B cell (primary cell): Measurements from ENCODE around the gene RNF8. TPM values are rescaled to one million over a fixed set of nuclear protein-coding genes. Genes with fewer than 3 reads are reported as not detected.

Source experiments
- ATAC-seq: fragments of 200-7000 bp; cut with Tn5 transposase; one replicate; pipeline ENCODE4 v1.10.0; 2021; ENCODE audit warnings: low read depth, mild to moderate bottlenecking, moderate number of reproducible peaks, moderate library complexity
- CTCF ChIA-PET: fragments of 350-600 bp; sonication (Branson Sonifier 250); formaldehyde crosslinking; loops from one replicate; lab custom pipeline; 2021; ENCODE audit warnings: antibody characterized with exemption, inconsistent platforms; lab: Charles Lee
- POLR2A ChIA-PET: fragments of 350-600 bp; sonication (Branson Sonifier 250); formaldehyde crosslinking; loops from one replicate; lab custom pipeline; 2021; ENCODE audit warnings: antibody characterized with exemption; lab: Charles Lee
- DNase-seq: peaks from one replicate; pipeline ENCODE4 v3.0.0; 2013
- H2AFZ ChIP-seq: 2 replicates; pipeline ENCODE4 v1.6.1; 2012; ENCODE audit warnings: mild to moderate bottlenecking, low read depth, low read length; ENCODE audit not compliant: insufficient read depth, poor library complexity, severe bottlenecking
- H3K27ac ChIP-seq, 2 donors: 1 replicate in 1 of 2; 2 replicates in 1 of 2; pipeline ENCODE4 v1.5.1; 2012 to 2013; ENCODE audit warnings: low read length in 2 of 2, mild to moderate bottlenecking in 2 of 2, moderate library complexity in 1 of 2
- H3K27me3 ChIP-seq, 4 experiments: fragments of 200-600 bp in 1 of 4; sonication (generic) in 1 of 4; replicated peaks in 1 of 4; 1 replicate in 2 of 4; 2 replicates in 2 of 4; pipeline versions ENCODE4 v1.6.1 to v1.7.0; 2013 to 2016; ENCODE audit warnings: low read length in 3 of 4, mild to moderate bottlenecking in 2 of 4, mixed read lengths in 1 of 4, moderate library complexity in 1 of 4; ENCODE audit not compliant: insufficient read depth in 4 of 4, control insufficient read depth in 3 of 4; ENCODE audit errors: control extremely low read depth in 1 of 4
- H3K36me3 ChIP-seq, 2 experiments: replicated peaks in 1 of 2; 1 replicate in 1 of 2; 2 replicates in 1 of 2; pipeline versions ENCODE4 v1.6.1 to v1.7.1; 2013; ENCODE audit warnings: low read length in 1 of 2; ENCODE audit not compliant: insufficient read depth in 2 of 2, control insufficient read depth in 1 of 2; ENCODE audit errors: control extremely low read depth in 1 of 2, extremely low read depth in 1 of 2
- H3K4me1 ChIP-seq, 2 donors: fragments of 200-600 bp in 1 of 2; sonication (generic) in 1 of 2; 1 replicate in 1 of 2; 2 replicates in 1 of 2; pipeline versions ENCODE4 v1.5.1 to v1.6.1; 2013 to 2017; ENCODE audit warnings: low read length in 2 of 2; ENCODE audit not compliant: control insufficient read depth in 2 of 2, insufficient read depth in 2 of 2
- H3K4me2 ChIP-seq: replicated peaks from 2 replicates; pipeline ENCODE3; 2012; ENCODE audit warnings: mild to moderate bottlenecking, low read depth, low read length; ENCODE audit not compliant: poor library complexity, severe bottlenecking
- H3K4me3 ChIP-seq, 5 experiments: fragments of 200-600 bp in 1 of 5; sonication (generic) in 1 of 5; 1 replicate in 3 of 5; 2 replicates in 2 of 5; pipeline versions ENCODE4 v1.5.1 to v1.7.0; 2011 to 2016; ENCODE audit warnings: low read length in 4 of 5, mild to moderate bottlenecking in 4 of 5, low read depth in 2 of 5, control low read depth in 1 of 5, moderate library complexity in 1 of 5; ENCODE audit not compliant: insufficient read depth in 1 of 5; ENCODE audit errors: control extremely low read depth in 1 of 5, extremely low read depth in 1 of 5
- H3K79me2 ChIP-seq: fragments of 200-600 bp; sonication (generic); one replicate; pipeline ENCODE4 v1.6.0; 2016; ENCODE audit warnings: low read length; ENCODE audit not compliant: control insufficient read depth, insufficient read depth
- H3K9ac ChIP-seq: fragments of 200-600 bp; sonication (generic); 2 replicates; pipeline ENCODE4 v1.6.1; 2017; ENCODE audit warnings: mild to moderate bottlenecking, low read length, moderate library complexity
- H3K9me3 ChIP-seq, 3 donors: one replicate each; pipeline versions ENCODE4 v1.6.1 to v1.7.1; 2013; ENCODE audit warnings: low read length in 2 of 3; ENCODE audit not compliant: control insufficient read depth in 2 of 3, insufficient read depth in 1 of 3; ENCODE audit errors: control extremely low read depth in 1 of 3
- H4K20me1 ChIP-seq: 2 replicates; pipeline ENCODE4 v1.6.0; 2012; ENCODE audit warnings: mild to moderate bottlenecking, low read length; ENCODE audit not compliant: insufficient read depth, control insufficient read depth, poor library complexity, severe bottlenecking
- H3K27ac Mint-ChIP-seq: one replicate; pipeline ENCODE4 v1.8.0; 2021; ENCODE audit warnings: mixed read lengths
- H3K27me3 Mint-ChIP-seq: one replicate; pipeline ENCODE4 v1.8.0; 2021; ENCODE audit warnings: mixed read lengths
- H3K4me1 Mint-ChIP-seq: one replicate; pipeline ENCODE4 v1.8.0; 2021; ENCODE audit warnings: mixed read lengths
- H3K4me3 Mint-ChIP-seq: one replicate; pipeline ENCODE4 v1.8.0; 2021; ENCODE audit warnings: mixed read lengths
- H3K9me3 Mint-ChIP-seq: one replicate; pipeline ENCODE4 v1.8.0; 2022; ENCODE audit warnings: mixed read lengths; ENCODE audit not compliant: insufficient read depth
- CTCF ChIP-seq: fragments of 200-600 bp; IDR thresholded peaks from one replicate; pipeline ENCODE4 v1.8.0; 2022; ENCODE audit warnings: antibody characterized with exemption, mild to moderate bottlenecking
- EZH2 ChIP-seq: IDR thresholded peaks from 2 replicates; pipeline ENCODE4 v1.6.1; 2012; ENCODE audit warnings: borderline replicate concordance, low read depth, mild to moderate bottlenecking, moderate library complexity, low read length; ENCODE audit not compliant: insufficient read depth, poor library complexity, severe bottlenecking
- WGBS: methylation state at CpG from one replicate; pipeline ENCODE4 v1.1.5; 2013; ENCODE audit warnings: missing lambda C conversion rate; ENCODE audit not compliant: insufficient coverage; 5-methylcytosine and 5-hydroxymethylcytosine counted together
- intact Hi-C: fragments of 100-400 bp; cut with micrococcal nuclease; formaldehyde crosslinking; loops from one replicate; pipeline ENCODE4 v1.10.0; 2022
- polyA plus RNA-seq: library from polyadenylated mRNA; depleted of rRNA; stranded (reverse); fragments of >200 nt; gene quantifications from 2 replicates; pipeline ENCODE4 v1.2.3, GENCODE V29; 2012
- total RNA-seq, 2 donors: library from RNA; stranded (reverse); fragments of 120-200 nt in 1 of 2; gene quantifications; 1 replicate in 1 of 2; 2 replicates in 1 of 2; pipeline versions ENCODE4 v1.2.3 to v1.2.4, GENCODE V29; 2013 to 2022

The RNF8 gene
- total and polyA plus RNA-seq, 2 donors (not counting 1 experiment from before 2014, with no cell fraction given): 5.3 to 16.9 TPM

DNA sequence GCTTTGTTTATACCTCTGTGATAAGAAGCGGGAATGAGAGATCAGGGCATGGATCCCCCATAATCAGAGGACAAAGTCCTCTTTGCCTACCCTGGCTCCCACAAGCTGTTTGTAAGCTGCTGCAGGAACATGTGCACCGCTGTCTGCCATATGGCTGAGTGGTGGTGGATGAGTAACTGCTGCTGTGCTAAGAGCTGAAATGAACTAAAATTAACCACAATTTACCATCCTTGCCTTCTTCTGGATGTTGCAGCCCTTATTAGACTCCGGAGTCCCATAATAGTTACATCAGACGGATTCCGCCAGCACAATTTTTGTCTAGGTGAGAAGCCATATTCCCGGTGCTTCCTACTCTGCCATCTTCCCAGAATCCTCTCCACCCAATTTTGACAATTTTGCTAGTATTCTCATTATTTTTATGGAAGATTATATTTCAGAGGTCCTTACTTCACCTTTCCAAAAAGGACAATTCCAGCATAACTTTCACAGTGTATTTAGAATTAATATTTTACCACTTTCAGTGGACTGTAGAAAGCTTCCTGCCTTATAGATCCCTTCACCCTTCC lies 73.2 kb downstream of the RNF8 start:
- ChIA-PET POLR2A (no interaction called here), CTCF (no interaction called here)
- ATAC-seq (no peak), DNase-seq (no peak)
- Histone ChIP-seq H3K27me3 (peaks cover 0 to 5% (median 0%) of the 10 kb centered on the region in 4 experiments), H3K4me1 (no peaks in the 10 kb centered on the region), H3K4me3 (no peak overlapping the region), H3K9me3 (peaks cover 0 to 8% (median 0%) of the 10 kb centered on the region in 3 donors), H3K9ac (no peak overlapping the region), H3K27ac (no peak overlapping the region), H3K4me2 (no peak overlapping the region), H3K36me3 (no peaks in the 10 kb centered on the region), H3K79me2 (no peaks in the 10 kb centered on the region), H4K20me1 (no peaks in the 10 kb centered on the region), H2AFZ (no peak overlapping the region)
- peaks cover 2% of the 10 kb centered on the region for H3K9me3 Mint-ChIP-seq
- H3K27ac Mint-ChIP-seq: no peak overlapping the region
- H3K4me1 Mint-ChIP-seq: peaks cover under 1% of the 10 kb centered on the region
- peaks cover 12% of the 10 kb centered on the region for H3K27me3 Mint-ChIP-seq
- TF ChIP-seq EZH2 (no peak), CTCF (no peak)
- no peak overlapping the region for H3K4me3 Mint-ChIP-seq
- WGBS: 86% methylated on average over 1 of the region's 6 CpGs
- intact Hi-C loops: no loop called here

DNA sequence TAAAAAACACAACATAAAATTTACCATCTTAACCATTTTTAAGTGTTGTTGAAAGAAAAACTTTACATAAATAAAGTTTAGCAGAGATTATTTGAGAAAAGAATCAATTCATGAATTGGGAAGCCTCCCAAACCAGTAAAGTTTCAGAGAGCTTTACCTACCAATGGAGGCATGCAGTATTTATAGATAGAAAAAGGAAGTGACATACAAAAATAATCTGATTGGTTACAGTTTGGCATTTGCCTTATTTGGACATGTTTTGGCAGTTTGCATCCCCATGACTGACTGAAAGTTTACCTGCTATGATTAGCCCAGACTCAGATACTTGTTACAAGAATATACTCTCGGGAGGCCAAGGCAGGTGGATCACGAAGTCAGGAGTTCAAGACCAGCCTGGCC lies 75.6 kb downstream of the RNF8 start:
- Histone ChIP-seq H3K36me3 (no peaks in the 10 kb centered on the region), H3K4me2 (no peak overlapping the region), H2AFZ (no peak overlapping the region), H4K20me1 (no peaks in the 10 kb centered on the region), H3K4me1 (peaks cover 7 to 15% of the 10 kb centered on the region in 2 donors), H3K79me2 (peaks cover 7% of the 10 kb centered on the region), H3K9me3 (peaks cover 0 to 8% (median 0%) of the 10 kb centered on the region in 3 donors), H3K27me3 (peaks cover 0 to 5% (median 0%) of the 10 kb centered on the region in 4 experiments), H3K27ac (no peak overlapping the region), H3K4me3 (no peak overlapping the region), H3K9ac (no peak overlapping the region)
- ChIA-PET POLR2A (no interaction called here), CTCF (no interaction called here)
- no peak for TF ChIP-seq EZH2
- TF ChIP-seq CTCF: no peak
- ATAC-seq (no peak), DNase-seq (no peak)
- Mint-ChIP-seq H3K4me3 (no peak overlapping the region), H3K27me3 (peaks cover 5% of the 10 kb centered on the region), H3K27ac (no peak overlapping the region), H3K4me1 (peaks cover 19% of the 10 kb centered on the region), H3K9me3 (peaks cover 2% of the 10 kb centered on the region)
- no CpG with 5 or more reads among the region's 2 CpGs for WGBS
- intact Hi-C loops: no loop called here
